Kidney tubule cell (primary cell): ENCODE measurements around the gene TREML2.
A peak's percentile ranks its signal among the peaks of the same experiment; 100 is the strongest.

Experiments used
- DNase-seq: peaks from one replicate; pipeline ENCODE4 v3.0.0-alpha.2; 2018; ENCODE audit warnings: low spot score

Gene TREML2

DNA sequence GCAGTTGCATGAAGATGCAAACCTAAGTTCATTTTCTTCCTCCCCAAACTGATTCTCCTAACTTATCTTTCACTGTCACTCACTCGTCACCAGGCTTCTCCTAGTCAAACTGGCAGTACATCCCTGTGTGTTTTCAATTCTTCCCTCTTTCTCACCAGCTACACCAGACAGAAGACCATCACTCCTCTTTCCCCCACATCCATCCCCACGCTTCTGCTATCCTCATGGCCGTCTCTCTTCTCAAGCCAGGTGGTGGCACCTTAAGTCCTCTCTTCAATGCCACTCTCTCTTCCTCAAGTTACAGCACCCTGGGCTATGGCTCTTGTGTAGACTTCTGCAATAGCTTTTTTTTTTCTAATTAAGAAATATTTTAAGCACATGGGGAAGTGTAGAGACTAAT lies 23.7 kb downstream of the TREML2 start:
- DNase-seq: no peak

GRCh38 chr6:41176189-41176588 lies 24.8 kb downstream of the TREML2 start:
- no peak for DNase-seq

DNA sequence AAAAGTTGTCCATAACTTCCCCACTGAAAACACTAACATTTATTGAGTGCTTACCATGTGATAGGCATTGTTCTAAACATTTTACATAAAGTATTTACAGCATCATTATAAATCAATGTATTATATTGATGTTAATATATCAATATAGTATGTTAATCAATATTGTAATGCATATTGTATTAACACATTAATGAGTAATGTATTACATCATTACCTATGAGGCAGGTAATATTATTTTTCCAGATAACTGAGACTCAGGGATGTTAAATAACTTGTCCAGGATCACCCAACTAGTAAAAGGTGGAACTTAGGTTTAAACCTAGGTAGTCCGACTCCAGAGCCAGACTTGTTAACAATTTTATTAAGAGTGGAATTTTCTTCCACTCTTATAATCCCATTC lies 25.9 kb downstream of the TREML2 start:
- DNase-seq: no peak

GRCh38 chr6:41174610-41175009 lies 26.3 kb downstream of the TREML2 start:
- DNase-seq: no peak

DNA sequence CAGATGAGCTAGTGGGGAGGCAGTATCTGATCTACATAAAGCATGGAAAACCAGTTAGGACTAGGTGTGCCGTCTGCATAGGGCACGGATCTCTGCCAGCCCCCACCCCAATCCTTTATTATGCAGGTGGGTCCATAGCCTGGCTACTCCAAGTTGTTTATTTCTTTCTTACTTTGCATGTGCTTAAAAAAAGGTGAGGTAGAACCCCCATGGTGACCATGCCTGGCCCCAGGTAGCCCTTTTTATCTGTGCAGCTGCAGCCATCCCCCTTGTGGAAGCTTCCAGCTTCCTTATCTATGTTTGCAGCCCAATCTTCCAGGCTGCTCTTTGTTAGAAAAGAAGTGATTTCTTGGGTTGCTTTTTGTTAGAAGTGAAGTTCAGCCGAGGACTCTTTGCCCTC lies 29.0 kb downstream of the TREML2 start:
- no peak for DNase-seq

DNA sequence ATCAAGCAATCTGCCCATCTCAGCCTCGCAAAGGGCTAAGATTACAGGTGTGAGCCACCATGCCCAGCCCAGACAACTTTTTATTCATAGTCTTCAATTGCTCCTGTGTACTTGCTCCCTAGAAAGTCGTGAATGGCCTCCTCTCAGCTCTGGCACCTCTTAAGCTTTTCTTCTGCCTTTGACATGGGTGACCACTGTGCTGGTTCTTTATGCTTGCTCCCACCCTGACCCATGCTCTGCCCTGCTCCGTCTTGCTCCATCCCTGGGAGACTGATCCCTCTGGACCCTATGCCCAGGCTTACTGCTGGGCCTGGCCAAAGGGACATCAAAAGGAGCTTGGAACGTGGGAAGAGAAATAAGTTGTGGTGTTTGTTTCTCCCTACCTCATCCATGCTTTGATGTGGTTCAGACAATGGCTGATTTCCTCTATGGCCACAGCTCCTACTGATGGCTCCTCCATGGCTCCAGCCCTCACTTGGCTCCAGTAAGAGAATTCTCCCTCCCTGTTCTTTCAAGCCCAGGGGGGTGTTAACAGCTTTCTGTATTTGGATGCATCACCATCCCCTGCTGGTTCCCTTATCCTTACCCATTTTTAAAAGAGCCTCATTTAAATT lies 30.3 kb downstream of the TREML2 start:
- DNase-seq: no peak

- peak; percentile 13 for DNase-seq
These were observed 33.6 kb downstream of the TREML2 start for GRCh38 chr6:41167173-41167963.

GRCh38 chr6:41164551-41165120 lies 36.3 kb downstream of the TREML2 start:
- no peak for DNase-seq

- DNase-seq: no peak
These were observed 37.6 kb downstream of the TREML2 start for GRCh38 chr6:41163419-41163717.

DNA sequence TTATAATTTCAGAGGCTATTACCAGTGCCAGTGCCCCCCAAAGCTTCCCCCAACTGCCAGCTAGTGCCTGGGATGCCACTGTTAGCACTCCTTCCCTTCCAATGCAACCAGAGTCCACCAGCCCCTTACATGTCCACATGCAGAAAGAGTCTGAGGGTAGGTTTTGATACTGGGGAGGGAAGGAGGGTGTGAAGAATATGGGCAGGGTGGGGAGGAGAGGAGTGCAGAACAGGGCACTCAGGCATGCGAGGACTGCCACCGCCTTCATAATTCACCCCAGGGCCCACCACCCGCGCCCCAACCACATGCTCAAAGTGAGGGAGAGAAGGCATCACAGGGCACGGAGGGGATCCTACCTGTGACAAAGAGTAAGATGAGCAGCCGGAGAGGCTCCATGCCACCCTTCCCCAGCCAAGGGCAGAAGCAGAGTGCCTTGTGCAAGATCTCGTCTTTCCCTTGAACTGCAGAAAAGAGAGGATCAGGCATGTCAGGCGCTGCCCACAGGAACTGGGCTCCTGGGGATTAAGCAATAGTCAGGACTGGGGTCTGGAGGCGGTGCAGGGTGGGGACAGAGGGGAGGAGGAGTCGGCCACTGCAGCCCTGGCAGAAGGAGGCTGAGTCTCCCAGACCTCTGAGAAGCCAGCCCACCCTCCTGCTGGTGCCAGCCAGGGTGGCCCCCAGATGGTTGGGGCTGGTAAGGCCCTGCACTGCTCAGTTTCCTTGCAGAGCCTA lies 38.1 kb downstream of the TREML2 start, which contains the start of gene TREM2:
Gene TREM2, minus strand, starts transcription at position 430 of the 732 bp plus-strand sequence. Its CDS starts 34 bp downstream, at position 396.
- DNase-seq: no peak

DNA sequence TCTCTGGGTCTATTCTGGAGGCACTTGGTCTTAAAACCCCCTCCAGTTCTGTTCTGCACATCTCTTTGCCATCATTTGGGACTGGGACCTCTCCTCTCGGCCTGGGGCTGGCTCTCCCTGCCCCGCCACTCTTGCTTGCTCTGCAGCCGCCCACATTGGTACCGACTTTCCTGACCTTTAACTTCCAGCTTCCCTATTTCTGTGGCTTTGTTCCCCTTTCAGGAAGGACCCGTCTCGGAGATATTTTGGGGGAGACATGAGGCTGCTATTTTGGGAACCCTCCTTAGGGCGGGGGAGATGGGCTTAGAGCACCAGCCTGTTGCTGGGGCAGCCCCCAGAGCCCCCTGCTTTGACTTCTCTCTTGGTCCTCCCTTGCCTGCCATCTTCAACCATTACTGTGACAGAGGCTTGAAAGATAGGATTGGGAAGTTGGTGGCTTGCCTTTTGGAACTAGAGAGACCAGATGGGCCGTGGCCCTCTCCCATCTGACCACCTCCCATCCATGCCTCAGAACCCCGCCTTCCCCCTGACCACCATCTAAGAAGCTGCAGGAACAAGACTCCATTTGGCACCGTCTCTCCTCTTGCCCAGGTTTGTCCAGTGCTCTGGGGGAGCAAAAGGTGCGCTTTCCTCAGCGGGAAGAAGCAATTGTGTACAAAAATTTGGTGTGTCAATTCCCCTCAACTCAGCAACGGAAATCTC lies 38.9 kb downstream of the TREML2 start:
- no peak for DNase-seq

DNA sequence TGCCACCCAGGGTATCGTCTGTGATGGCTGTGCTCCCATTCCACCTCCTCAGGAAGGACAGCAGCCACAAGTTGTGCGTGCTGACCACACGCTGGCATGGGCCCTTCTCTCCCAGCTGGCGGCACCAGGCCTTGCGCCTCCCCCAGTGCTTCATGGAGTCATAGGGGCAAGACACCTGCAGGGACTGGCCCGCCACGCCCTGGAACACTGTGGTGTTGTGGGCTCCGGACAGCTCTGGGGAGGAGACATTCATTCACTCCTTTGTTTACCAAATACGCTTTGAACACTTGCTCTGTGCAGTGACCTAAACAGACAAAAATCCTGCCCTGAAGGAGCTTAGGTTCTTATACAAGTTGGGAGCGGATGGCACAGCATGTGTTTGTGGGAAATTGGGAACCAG lies 39.6 kb downstream of the TREML2 start:
- no peak for DNase-seq

DNA sequence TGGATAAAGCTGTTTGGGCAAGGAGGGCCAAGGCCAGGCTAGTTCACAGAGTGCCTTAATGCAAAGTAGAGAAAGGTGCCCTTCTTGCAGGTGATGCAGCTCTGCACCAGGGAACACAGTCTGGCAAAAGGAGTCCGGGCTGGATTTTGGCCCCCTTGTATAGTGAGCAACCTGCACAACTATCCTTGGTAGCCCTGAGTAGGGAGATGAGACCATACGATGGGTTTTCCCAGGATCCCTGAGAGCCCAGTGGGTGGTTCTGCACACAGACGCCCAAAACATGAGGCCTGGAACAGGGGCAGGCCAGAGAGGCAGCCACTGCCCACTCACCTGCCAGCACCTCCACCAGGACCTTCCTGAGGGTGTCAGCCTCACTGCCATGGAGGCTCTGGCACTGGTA lies 40.0 kb downstream of the TREML2 start:
- DNase-seq: no peak

- no peak for DNase-seq
These were observed 41.4 kb downstream of the TREML2 start for GRCh38 chr6:41159415-41160082.

GRCh38 chr6:41157323-41157722 lies 43.6 kb downstream of the TREML2 start:
- DNase-seq: no peak

GRCh38 chr6:41156771-41157170 lies 44.2 kb downstream of the TREML2 start:
- DNase-seq: no peak

GRCh38 chr6:41156001-41156400 lies 44.9 kb downstream of the TREML2 start:
- DNase-seq: no peak

DNA sequence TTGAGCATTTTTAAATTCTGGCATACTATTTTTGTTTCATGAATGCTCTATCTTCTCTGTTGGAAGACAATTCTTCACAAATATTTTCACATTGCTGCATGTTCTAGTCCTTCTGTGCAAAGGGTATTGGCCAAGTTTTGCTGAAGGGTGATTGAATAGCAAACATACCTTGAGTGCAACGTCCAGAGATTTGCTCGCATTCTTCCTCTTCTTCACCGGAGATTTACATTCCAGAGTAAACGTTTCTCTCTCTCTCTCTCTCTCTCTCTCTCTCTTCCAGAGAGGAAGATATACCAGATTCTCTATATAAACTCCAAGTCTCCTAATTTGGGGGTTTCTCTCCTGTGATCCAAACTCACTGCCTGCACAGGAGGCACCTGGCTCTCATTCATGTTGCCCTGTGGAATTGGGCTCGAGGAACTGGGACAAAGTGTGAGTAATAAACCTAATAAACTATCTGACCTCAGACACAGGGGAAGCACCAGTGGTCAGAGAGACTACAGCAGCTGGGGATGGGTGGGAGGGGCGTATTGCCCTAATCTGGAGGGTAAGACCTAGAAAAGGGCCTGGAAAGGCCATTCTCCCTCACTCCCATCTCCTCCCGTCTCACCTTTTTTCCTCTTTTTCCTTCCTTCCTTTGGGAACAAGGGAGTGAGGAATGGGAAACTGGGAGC lies 45.7 kb downstream of the TREML2 start:
- DNase-seq: peak; percentile 49

DNA sequence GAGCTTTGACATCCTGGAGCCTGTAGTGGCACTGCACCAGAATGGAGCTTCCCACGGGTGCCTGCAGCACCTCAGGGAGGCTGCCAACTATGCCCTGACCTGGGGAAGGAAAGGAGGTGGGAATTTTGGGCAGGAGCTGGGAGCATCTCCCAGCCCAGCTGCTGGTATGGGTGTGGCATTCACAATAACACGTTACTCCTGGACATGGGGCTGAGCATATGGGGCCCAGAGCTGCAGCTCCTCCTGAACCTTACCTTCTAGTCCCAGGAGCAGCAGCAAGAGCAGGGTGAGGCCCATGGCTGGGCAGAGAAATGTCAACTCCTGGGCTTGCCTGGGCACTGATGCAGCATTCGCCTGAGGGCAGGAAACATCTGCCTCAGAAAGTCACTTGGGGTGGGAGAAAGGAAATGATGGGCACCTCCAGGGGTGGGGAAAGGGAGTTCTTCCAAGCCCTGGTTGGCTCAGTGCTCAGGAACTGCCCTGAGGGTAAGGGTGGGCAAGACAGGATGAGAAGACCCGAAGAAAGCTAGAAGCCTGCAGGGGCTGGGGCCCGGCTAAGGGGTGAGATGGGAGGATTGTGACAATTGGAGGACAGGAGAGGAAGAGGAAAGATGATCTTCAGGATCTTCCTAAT lies 46.8 kb downstream of the TREML2 start, which contains the start of gene TREML1:
Gene TREML1, minus strand, starts transcription at position 356 of the 634 bp plus-strand sequence. Its CDS starts 59 bp downstream, at position 297.
- DNase-seq: no peak

- DNase-seq: no peak
These were observed 47.5 kb downstream of the TREML2 start for GRCh38 chr6:41153451-41153850.
